OCI-LY1 (cell line): ENCODE data around the gene ADGRG2.
"Not testable (repeated sequence)": the region's sequence is repeated elsewhere in the genome, so short reads cannot be mapped to it uniquely, and the experiment has no call there.

ENCODE experiments used
- CTCF ChIP-seq: fragments of 200-600 bp; sonication (generic), shearing (Covaris generic); IDR thresholded peaks from 2 replicates; pipeline ENCODE4 v1.5.1; 2017; ENCODE audit warnings: mild to moderate bottlenecking, antibody characterized with exemption, low read length, moderate library complexity, mixed read lengths
- EZH2 ChIP-seq: fragments of 200-600 bp; sonication (generic), shearing (Covaris generic); IDR thresholded peaks from 2 replicates; pipeline ENCODE4 v1.8.0; 2017; ENCODE audit warnings: borderline replicate concordance, mixed run types, mild to moderate bottlenecking, antibody characterized with exemption, low read length, moderate library complexity, mixed read lengths

- TF ChIP-seq CTCF, EZH2: not testable (repeated sequence)
These were observed 55.3 kb downstream of the ADGRG2 start for GRCh38 chrX:19066987-19067386.
